OCI-LY7 (cell line): ENCODE data around the gene GOSR2. TPM values are rescaled to one million over a fixed set of nuclear protein-coding genes. Genes with fewer than 3 reads are reported as not detected.

ENCODE experiments used
- BruUV-seq: library from RNA; stranded (reverse); fragments of 400-500 nt; replicated peaks from 2 replicates; lab custom pipeline; 2021; lab: Mats Ljungman, UMichigan
- CTCF ChIA-PET: fragments of 300-600 bp; sonication (Branson Sonifier 250); formaldehyde crosslinking; loops from one replicate; lab custom pipeline; 2022; ENCODE audit warnings: antibody characterized with exemption; ENCODE audit not compliant: unreplicated experiment; lab: Charles Lee
- POLR2A ChIA-PET: fragments of 300-600 bp; sonication (Branson Sonifier 250); formaldehyde crosslinking; loops from one replicate; lab custom pipeline; 2022; ENCODE audit warnings: antibody characterized with exemption; lab: Charles Lee
- DNase-seq: peaks from one replicate; pipeline ENCODE4 v3.0.0-alpha.2; 2015; ENCODE audit warnings: low spot score
- H2AFZ ChIP-seq: fragments of 200-600 bp; sonication (generic), shearing (Covaris generic); 2 replicates; pipeline ENCODE4 v1.6.1; 2014; ENCODE audit warnings: mild to moderate bottlenecking, antibody characterized with exemption, low read length, moderate library complexity
- H3K27ac ChIP-seq: fragments of 200-600 bp; sonication (generic); 2 replicates; pipeline ENCODE4 v1.5.1; 2014; ENCODE audit warnings: mixed run types, low read depth, mild to moderate bottlenecking, moderate library complexity, low read length, inconsistent platforms; ENCODE audit not compliant: poor library complexity, severe bottlenecking
- H3K36me3 ChIP-seq: fragments of 200-600 bp; sonication (generic); 2 replicates; pipeline ENCODE4 v1.6.1; 2014; ENCODE audit warnings: mild to moderate bottlenecking, antibody characterized with exemption, low read length, moderate library complexity, mixed read lengths; ENCODE audit not compliant: insufficient read depth
- H3K4me1 ChIP-seq: fragments of 200-600 bp; sonication (generic); 2 replicates; pipeline ENCODE4 v1.5.1; 2014; ENCODE audit warnings: mild to moderate bottlenecking, low read length; ENCODE audit not compliant: insufficient read depth, poor library complexity, severe bottlenecking
- H3K4me2 ChIP-seq: fragments of 200-600 bp; sonication (generic); 2 replicates; pipeline ENCODE4 v1.6.1; 2014; ENCODE audit warnings: mild to moderate bottlenecking, low read length
- H3K4me3 ChIP-seq: fragments of 200-600 bp; sonication (generic); 2 replicates; pipeline ENCODE4 v1.5.1; 2014; ENCODE audit warnings: mild to moderate bottlenecking, low read depth, low read length; ENCODE audit not compliant: poor library complexity, severe bottlenecking
- H3K79me2 ChIP-seq: fragments of 200-600 bp; sonication (generic); 2 replicates; pipeline ENCODE4 v1.6.1; 2016; ENCODE audit warnings: low read depth, mild to moderate bottlenecking, low read length, moderate library complexity, mixed read lengths; ENCODE audit not compliant: insufficient read depth
- H3K9me2 ChIP-seq: fragments of 200-600 bp; sonication (generic); 2 replicates; pipeline ENCODE4 v1.6.1; 2016; ENCODE audit warnings: mild to moderate bottlenecking, low read length, mixed read lengths; ENCODE audit not compliant: insufficient read depth
- H3K9me3 ChIP-seq: fragments of 200-600 bp; sonication (generic); 2 replicates; pipeline ENCODE4 v1.6.1; 2014; ENCODE audit warnings: mild to moderate bottlenecking, mixed run types, low read length, mixed read lengths
- H4K20me1 ChIP-seq: fragments of 200-600 bp; sonication (generic); 2 replicates; pipeline ENCODE4 v1.6.1; 2014; ENCODE audit warnings: mild to moderate bottlenecking, antibody characterized with exemption, low read length, moderate library complexity, mixed read lengths; ENCODE audit not compliant: insufficient read depth
- EZH2phosphoT487 ChIP-seq: fragments of 200-600 bp; sonication (generic); IDR thresholded peaks from 2 replicates; pipeline ENCODE4 v1.6.1; 2018; ENCODE audit warnings: low read depth, borderline replicate concordance, mild to moderate bottlenecking, mixed run types, antibody characterized with exemption, low read length, moderate library complexity, mixed read lengths
- intact Hi-C: fragments of 100-400 bp; cut with micrococcal nuclease; formaldehyde crosslinking; loops from one replicate; pipeline ENCODE4 v1.10.0; 2022; ENCODE audit not compliant: unreplicated experiment
- total RNA-seq, 2 experiments: library from RNA; depleted of rRNA in 1 of 2; stranded (reverse); fragments of >200 nt in 1 of 2; shearing (Covaris generic) in 1 of 2; gene quantifications; 2 replicates each; pipeline ENCODE4 v1.2.3, GENCODE V29; 2014 to 2022
- TF ChIP-seq, protein P1 (sequence below): fragments of 200-600 bp; sonication (generic); conservative IDR thresholded peaks from 2 replicates; pipeline ENCODE4 v1.5.1; 2014; ENCODE audit warnings: mild to moderate bottlenecking, antibody characterized with exemption, low read length, moderate library complexity, mixed read lengths

The GOSR2 gene
- total RNA-seq, 2 experiments from 2014 or later, result 46.5 to 62.8 TPM

DNA sequence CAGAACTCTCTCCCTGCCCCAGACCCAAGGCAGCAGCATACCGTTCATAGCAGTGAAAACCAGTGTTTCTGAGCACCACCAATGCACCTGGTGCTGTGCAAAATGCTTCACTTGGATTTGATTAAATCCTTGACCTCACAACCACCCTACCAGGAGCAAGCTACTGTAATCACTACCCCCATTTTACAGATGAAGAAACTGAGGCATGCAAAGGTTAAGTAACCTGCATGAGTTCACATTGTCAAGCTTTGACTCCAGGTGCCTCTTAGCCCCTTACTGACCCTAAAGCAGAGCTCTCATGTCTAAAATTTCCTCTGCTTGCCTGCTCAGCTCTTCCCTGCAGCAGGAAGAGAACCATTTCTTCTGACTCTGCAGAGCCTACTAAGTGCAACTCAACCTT, 34.2 kb upstream of the GOSR2 start:
- Histone ChIP-seq H3K4me3 (no peak overlapping the region), H3K9me3 (no peaks in the 10 kb centered on the region), H3K27ac (no peak overlapping the region), H3K9me2 (no peaks in the 10 kb centered on the region), H4K20me1 (no peaks in the 10 kb centered on the region), H2AFZ (no peak overlapping the region), H3K36me3 (no peaks in the 10 kb centered on the region), H3K4me1 (no peaks in the 10 kb centered on the region), H3K4me2 (no peak overlapping the region), H3K79me2 (no peaks in the 10 kb centered on the region)
- BruUV-seq, result no TSS peak
- POLR2A ChIA-PET, result no interaction called here
- CTCF ChIA-PET, result no interaction called here
- DNase-seq, result no peak
- intact Hi-C loops, result no loop called here
- TF ChIP-seq, protein P1, sequence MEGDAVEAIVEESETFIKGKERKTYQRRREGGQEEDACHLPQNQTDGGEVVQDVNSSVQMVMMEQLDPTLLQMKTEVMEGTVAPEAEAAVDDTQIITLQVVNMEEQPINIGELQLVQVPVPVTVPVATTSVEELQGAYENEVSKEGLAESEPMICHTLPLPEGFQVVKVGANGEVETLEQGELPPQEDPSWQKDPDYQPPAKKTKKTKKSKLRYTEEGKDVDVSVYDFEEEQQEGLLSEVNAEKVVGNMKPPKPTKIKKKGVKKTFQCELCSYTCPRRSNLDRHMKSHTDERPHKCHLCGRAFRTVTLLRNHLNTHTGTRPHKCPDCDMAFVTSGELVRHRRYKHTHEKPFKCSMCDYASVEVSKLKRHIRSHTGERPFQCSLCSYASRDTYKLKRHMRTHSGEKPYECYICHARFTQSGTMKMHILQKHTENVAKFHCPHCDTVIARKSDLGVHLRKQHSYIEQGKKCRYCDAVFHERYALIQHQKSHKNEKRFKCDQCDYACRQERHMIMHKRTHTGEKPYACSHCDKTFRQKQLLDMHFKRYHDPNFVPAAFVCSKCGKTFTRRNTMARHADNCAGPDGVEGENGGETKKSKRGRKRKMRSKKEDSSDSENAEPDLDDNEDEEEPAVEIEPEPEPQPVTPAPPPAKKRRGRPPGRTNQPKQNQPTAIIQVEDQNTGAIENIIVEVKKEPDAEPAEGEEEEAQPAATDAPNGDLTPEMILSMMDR, result no peak
- no peak for TF ChIP-seq EZH2phosphoT487

DNA sequence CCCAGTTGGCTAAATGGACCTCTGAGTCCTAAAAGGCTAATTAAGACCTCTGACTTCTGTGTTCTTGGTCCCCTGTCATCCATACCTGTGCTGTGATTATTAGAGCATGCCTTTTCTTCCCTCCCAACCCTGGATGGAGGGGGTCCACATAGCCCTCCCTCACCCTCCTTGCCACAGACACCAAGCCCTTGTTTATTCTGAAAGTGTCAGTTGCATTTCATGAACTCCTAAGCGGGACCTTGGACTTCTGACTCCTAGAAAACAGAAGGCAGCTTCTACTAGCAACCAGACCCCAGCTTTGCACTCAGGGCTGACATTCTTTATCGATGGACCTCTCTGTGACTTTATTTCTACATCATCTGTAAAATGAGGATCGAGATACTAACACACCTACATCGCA, 33.4 kb upstream of the GOSR2 start:
- Histone ChIP-seq H3K27ac (no peak overlapping the region), H3K36me3 (no peaks in the 10 kb centered on the region), H3K4me1 (no peaks in the 10 kb centered on the region), H3K9me3 (no peaks in the 10 kb centered on the region), H3K79me2 (no peaks in the 10 kb centered on the region), H3K4me3 (no peak overlapping the region), H2AFZ (no peak overlapping the region), H3K9me2 (no peaks in the 10 kb centered on the region), H4K20me1 (no peaks in the 10 kb centered on the region), H3K4me2 (no peak overlapping the region)
- no peak for DNase-seq
- ChIA-PET CTCF (no interaction called here), POLR2A (no interaction called here)
- BruUV-seq, result no TSS peak
- TF ChIP-seq, protein P1, result no peak
- no peak for TF ChIP-seq EZH2phosphoT487
- intact Hi-C loops, result no loop called here

GRCh38 chr17:46889992-46890564, 32.9 kb upstream of the GOSR2 start:
- H4K20me1 ChIP-seq, result no peaks in the 10 kb centered on the region

More at GRCh38 chr17:46889992-46890564, 32.9 kb upstream of the GOSR2 start:
- ChIA-PET POLR2A (no interaction called here), CTCF (no interaction called here)
- Histone ChIP-seq H3K4me3 (no peak overlapping the region), H3K9me2 (no peaks in the 10 kb centered on the region), H3K79me2 (no peaks in the 10 kb centered on the region), H3K9me3 (no peaks in the 10 kb centered on the region), H3K27ac (no peak overlapping the region), H3K4me2 (no peak overlapping the region), H3K4me1 (no peaks in the 10 kb centered on the region), H2AFZ (no peak overlapping the region), H3K36me3 (no peaks in the 10 kb centered on the region)
- no TSS peak for BruUV-seq
- no peak for DNase-seq
- intact Hi-C loops, result no loop called here
- no peak for TF ChIP-seq EZH2phosphoT487
- TF ChIP-seq, protein P1, result no peak
